Measurements from ENCODE around the gene CCDC137. TPM values are rescaled to one million over a fixed set of nuclear protein-coding genes. Genes with fewer than 3 reads are reported as not detected.

Gene CCDC137
- total and polyA plus RNA-seq, 4 donors, result 3.9 to 25.9 (median 16.5) TPM

DNA sequence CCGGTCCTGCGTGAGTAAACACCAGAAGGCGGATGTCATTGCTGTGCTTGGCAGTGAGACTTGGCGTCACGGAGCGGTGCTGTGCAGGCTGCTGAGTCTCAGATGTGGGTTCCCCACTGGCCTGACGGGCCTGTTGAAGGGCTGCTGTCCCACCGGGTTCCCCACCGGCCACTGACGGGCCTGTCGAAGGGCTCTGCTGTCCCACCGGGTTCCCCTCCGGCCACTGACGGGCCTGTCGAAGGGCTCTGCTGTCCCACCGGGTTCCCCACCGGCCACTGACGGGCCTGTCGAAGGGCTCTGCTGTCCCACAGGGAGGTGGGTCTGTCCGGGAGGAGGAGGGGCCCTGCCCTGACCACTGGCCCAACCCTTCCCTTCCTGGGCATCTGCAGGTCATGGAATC is 20.1 kb downstream of the CCDC137 start:
- peaks cover 72% of the 10 kb centered on the region for H3K36me3 ChIP-seq (ENCODE audit: control insufficient read depth, insufficient read depth, low read length)
- no peak for DNase-seq (ENCODE audit: low read depth in 4 of 6, low spot score in 6 of 6)
- H3K4me3 ChIP-seq (ENCODE audit: low read depth, low read length), result no peak overlapping the region
- WGBS (ENCODE audit: insufficient coverage), result 95% methylated on average over 20 of the region's 20 CpGs
- H3K9me3 ChIP-seq (ENCODE audit: control insufficient read depth, insufficient read depth, low read length), result no peaks in the 10 kb centered on the region
- H3K27me3 ChIP-seq (ENCODE audit: control insufficient read depth, insufficient read depth, low read length), result no peaks in the 10 kb centered on the region
- H3K4me1 ChIP-seq (ENCODE audit: control insufficient read depth, insufficient read depth, low read length), result peaks cover 34% of the 10 kb centered on the region
- H3K27ac ChIP-seq (ENCODE audit: low read depth, low read length), result no peak overlapping the region

DNA sequence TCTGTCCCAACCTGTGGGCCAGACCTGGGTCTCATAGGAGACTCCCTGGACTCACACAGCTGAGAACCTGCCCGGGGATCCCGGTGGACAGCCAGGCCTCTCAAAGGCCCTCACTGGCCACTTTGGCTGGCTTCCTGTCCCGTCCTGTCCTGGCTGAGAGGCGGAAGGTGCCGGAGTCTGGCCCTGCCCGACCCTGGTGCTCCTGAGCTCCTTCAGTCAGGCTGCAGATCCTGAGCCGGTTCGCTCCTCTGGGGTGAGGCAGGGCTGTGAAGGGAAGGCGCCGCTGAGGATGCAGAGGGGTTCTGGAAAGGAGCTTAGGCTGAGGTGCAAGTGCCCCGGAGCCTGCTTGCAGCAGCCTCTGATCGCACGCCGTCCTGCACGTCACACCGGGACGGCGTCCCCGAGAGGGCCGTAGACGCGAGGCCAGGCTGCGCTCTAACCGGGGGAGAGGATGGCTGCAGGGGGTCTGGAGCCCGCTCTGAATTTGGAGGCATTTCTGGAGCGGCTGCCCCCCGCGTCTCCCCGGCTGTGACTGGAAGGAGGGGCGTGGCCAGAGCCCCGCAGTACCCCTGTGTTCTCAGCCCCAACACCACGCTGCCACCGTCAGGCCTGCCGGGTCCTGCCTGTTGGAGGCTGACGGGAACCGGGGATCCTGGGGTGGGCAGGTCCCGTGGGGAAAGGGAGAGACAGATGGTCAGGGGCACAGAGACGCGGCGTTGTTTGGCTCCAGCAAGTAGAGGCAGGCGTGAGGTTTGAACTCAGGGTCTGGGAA is 21.4 kb downstream of the CCDC137 start:
- no peaks in the 10 kb centered on the region for H3K9me3 ChIP-seq (ENCODE audit: control insufficient read depth, insufficient read depth, low read length)
- H3K4me3 ChIP-seq (ENCODE audit: low read depth, low read length), result no peak overlapping the region
- peaks cover 20% of the 10 kb centered on the region for H3K4me1 ChIP-seq (ENCODE audit: control insufficient read depth, insufficient read depth, low read length)
- WGBS (ENCODE audit: insufficient coverage), result 93% methylated on average over 41 of the region's 41 CpGs
- no peaks in the 10 kb centered on the region for H3K27me3 ChIP-seq (ENCODE audit: control insufficient read depth, insufficient read depth, low read length)
- no peak for DNase-seq (ENCODE audit: low read depth in 4 of 6, low spot score in 6 of 6)
- H3K36me3 ChIP-seq (ENCODE audit: control insufficient read depth, insufficient read depth, low read length), result peaks cover 80% of the 10 kb centered on the region
- H3K27ac ChIP-seq (ENCODE audit: low read depth, low read length), result no peak overlapping the region

DNA sequence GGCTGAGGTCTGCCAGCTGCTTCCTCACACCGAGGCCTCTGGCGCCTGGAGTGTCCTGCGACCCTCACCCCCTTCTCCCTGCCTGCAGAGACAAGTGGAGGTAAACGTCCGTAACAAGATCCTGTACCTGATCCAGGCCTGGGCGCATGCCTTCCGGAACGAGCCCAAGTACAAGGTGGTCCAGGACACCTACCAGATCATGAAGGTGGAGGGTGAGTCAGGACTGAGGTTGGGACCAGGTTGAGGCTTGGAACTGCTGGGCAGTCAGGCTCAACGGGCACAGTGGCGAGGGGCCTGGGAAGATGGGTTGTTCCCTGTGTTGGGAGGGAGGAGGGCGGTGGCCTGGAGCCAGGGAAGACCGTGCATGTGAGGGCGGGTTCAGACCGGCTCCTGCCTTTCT is 22.1 kb downstream of the CCDC137 start:
- Histone ChIP-seq H3K27me3 (ENCODE audit: control insufficient read depth, insufficient read depth, low read length) (no peaks in the 10 kb centered on the region), H3K9me3 (ENCODE audit: control insufficient read depth, insufficient read depth, low read length) (no peaks in the 10 kb centered on the region), H3K27ac (ENCODE audit: low read depth, low read length) (no peak overlapping the region), H3K4me3 (ENCODE audit: low read depth, low read length) (no peak overlapping the region), H3K4me1 (ENCODE audit: control insufficient read depth, insufficient read depth, low read length) (peaks cover 18% of the 10 kb centered on the region), H3K36me3 (ENCODE audit: control insufficient read depth, insufficient read depth, low read length) (peaks cover 86% of the 10 kb centered on the region)
- 95% methylated on average over 14 of the region's 14 CpGs for WGBS (ENCODE audit: insufficient coverage)
- no peak for DNase-seq (ENCODE audit: low read depth in 4 of 6, low spot score in 6 of 6)

DNA sequence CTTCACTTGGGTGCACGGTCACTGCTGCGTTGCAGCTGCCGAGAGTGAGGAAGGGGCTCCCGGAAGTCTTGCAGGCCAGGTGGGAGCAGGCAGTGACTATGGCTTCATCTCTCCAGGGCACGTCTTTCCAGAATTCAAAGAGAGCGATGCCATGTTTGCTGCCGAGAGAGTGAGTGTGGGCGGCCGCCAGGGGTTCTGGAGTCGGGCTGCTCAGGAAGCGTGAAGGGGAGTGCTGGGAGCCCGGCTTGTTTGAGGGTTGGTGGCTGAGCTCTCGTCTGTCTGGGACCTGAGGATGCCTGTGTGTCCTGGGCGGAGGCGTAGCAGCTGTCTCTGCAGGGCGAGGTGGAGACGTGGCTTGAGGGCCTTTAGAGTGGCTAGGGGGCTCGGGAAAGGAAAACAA is 23.5 kb downstream of the CCDC137 start:
- Histone ChIP-seq H3K9me3 (ENCODE audit: control insufficient read depth, insufficient read depth, low read length) (no peaks in the 10 kb centered on the region), H3K4me3 (ENCODE audit: low read depth, low read length) (no peak overlapping the region), H3K27me3 (ENCODE audit: control insufficient read depth, insufficient read depth, low read length) (no peaks in the 10 kb centered on the region), H3K4me1 (ENCODE audit: control insufficient read depth, insufficient read depth, low read length) (peaks cover 9% of the 10 kb centered on the region), H3K36me3 (ENCODE audit: control insufficient read depth, insufficient read depth, low read length) (peaks cover 100% of the 10 kb centered on the region), H3K27ac (ENCODE audit: low read depth, low read length) (no peak overlapping the region)
- DNase-seq (ENCODE audit: low read depth in 4 of 6, low spot score in 6 of 6), result no peak
- 92% methylated on average over 18 of the region's 18 CpGs for WGBS (ENCODE audit: insufficient coverage)

DNA sequence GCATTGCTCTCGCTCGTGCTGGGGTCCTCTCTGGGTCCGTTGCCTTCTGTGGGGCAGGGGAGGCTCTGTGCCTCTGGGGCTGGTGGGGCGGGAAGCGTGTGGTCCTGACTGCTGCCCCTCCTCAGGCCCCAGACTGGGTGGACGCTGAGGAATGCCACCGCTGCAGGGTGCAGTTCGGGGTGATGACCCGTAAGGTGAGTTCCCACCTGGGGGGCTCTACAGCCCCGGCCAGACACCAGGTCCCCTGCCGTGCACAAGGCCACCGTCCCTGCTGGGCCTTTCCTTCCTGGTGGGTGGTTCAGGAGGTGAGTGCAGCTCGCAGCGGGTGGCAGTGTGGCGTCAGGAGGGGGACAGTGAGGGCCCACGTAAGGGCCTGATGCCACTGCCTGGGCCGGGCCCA is 24.0 kb downstream of the CCDC137 start:
- WGBS (ENCODE audit: insufficient coverage), result 86% methylated on average over 14 of the region's 17 CpGs
- no peak overlapping the region for H3K4me3 ChIP-seq (ENCODE audit: low read depth, low read length)
- peaks cover 4% of the 10 kb centered on the region for H3K4me1 ChIP-seq (ENCODE audit: control insufficient read depth, insufficient read depth, low read length)
- no peak overlapping the region for H3K27ac ChIP-seq (ENCODE audit: low read depth, low read length)
- H3K9me3 ChIP-seq (ENCODE audit: control insufficient read depth, insufficient read depth, low read length), result no peaks in the 10 kb centered on the region
- H3K36me3 ChIP-seq (ENCODE audit: control insufficient read depth, insufficient read depth, low read length), result peaks cover 100% of the 10 kb centered on the region
- no peak for DNase-seq (ENCODE audit: low read depth in 4 of 6, low spot score in 6 of 6)
- H3K27me3 ChIP-seq (ENCODE audit: control insufficient read depth, insufficient read depth, low read length), result no peaks in the 10 kb centered on the region

DNA sequence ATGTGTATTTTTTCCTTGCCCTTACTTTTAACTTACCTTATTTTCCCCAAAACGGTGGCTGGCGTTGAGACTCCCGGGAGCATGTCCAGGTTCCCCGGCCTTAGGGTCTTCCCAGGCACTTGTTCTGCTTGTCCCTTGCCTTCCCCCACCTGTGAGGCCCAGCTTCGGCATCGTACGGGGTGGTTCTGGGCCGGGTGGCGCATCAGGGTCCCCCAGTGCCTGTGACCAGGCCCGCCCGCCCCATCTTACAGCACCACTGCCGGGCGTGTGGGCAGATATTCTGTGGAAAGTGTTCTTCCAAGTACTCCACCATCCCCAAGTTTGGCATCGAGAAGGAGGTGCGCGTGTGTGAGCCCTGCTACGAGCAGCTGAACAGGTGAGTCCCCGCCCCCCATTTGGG is 24.7 kb downstream of the CCDC137 start:
- no peaks in the 10 kb centered on the region for H3K4me1 ChIP-seq (ENCODE audit: control insufficient read depth, insufficient read depth, low read length)
- 96% methylated on average over 13 of the region's 18 CpGs for WGBS (ENCODE audit: insufficient coverage)
- H3K27me3 ChIP-seq (ENCODE audit: control insufficient read depth, insufficient read depth, low read length), result no peaks in the 10 kb centered on the region
- H3K4me3 ChIP-seq (ENCODE audit: low read depth, low read length), result no peak overlapping the region
- no peak overlapping the region for H3K27ac ChIP-seq (ENCODE audit: low read depth, low read length)
- no peaks in the 10 kb centered on the region for H3K9me3 ChIP-seq (ENCODE audit: control insufficient read depth, insufficient read depth, low read length)
- H3K36me3 ChIP-seq (ENCODE audit: control insufficient read depth, insufficient read depth, low read length), result peaks cover 100% of the 10 kb centered on the region
- DNase-seq (ENCODE audit: low read depth in 4 of 6, low spot score in 6 of 6), result no peak

DNA sequence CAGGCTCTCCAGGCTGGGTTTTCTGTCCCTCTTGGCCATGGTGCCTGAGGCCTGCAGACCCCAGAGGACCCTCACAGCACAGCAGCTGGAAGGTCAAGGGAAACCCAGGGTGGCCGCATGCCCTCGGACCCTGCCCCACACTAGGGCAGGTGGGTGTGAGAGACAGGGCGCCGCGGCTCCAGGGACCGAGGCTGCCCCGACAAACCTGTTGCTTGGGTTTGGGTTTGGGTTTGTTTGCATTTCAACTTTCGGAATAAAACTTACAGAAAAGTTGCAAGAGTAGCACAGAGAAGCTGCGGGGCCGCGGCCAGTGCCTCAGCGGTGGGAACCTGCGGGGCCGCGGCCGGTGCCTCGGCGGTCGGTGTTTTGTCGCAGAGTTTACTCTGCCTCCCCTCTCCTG is 25.1 kb downstream of the CCDC137 start:
- H3K27ac ChIP-seq (ENCODE audit: low read depth, low read length), result no peak overlapping the region
- no peaks in the 10 kb centered on the region for H3K27me3 ChIP-seq (ENCODE audit: control insufficient read depth, insufficient read depth, low read length)
- H3K9me3 ChIP-seq (ENCODE audit: control insufficient read depth, insufficient read depth, low read length), result no peaks in the 10 kb centered on the region
- H3K4me3 ChIP-seq (ENCODE audit: low read depth, low read length), result no peak overlapping the region
- DNase-seq (ENCODE audit: low read depth in 4 of 6, low spot score in 6 of 6), result no peak
- 98% methylated on average over 20 of the region's 20 CpGs for WGBS (ENCODE audit: insufficient coverage)
- no peaks in the 10 kb centered on the region for H3K4me1 ChIP-seq (ENCODE audit: control insufficient read depth, insufficient read depth, low read length)
- H3K36me3 ChIP-seq (ENCODE audit: control insufficient read depth, insufficient read depth, low read length), result peaks cover 100% of the 10 kb centered on the region

DNA sequence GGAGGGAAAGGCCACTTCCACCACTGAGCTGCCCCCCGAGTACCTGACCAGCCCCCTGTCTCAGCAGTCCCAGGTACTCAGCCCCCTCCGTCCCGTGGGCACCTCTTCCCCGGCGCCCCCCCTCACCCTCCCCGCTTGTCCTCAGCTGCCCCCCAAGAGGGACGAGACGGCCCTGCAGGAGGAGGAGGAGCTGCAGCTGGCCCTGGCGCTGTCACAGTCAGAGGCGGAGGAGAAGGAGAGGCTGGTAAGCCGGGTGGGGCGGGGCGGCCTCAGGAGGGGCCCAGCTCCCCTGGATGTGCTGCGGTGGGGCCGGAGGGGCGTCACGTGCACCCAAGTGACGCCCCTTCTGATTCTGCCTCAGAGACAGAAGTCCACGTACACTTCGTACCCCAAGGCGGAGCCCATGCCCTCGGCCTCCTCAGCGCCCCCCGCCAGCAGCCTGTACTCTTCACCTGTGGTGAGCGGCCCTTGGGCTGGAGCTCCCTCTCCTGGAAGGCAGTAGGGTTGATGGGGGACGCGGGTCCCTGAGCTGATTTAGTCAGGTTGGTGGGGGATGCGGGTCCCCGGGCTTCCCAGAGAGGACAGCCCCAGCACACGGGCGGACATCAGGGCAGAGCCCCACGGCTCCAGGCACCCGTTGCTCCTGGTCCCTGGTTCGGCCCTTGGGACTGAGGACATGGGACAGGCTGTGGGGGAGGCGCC is 27.1 kb downstream of the CCDC137 start:
- H3K4me3 ChIP-seq (ENCODE audit: low read depth, low read length), result no peak overlapping the region
- H3K36me3 ChIP-seq (ENCODE audit: control insufficient read depth, insufficient read depth, low read length), result peaks cover 98% of the 10 kb centered on the region
- H3K27ac ChIP-seq (ENCODE audit: low read depth, low read length), result no peak overlapping the region
- H3K27me3 ChIP-seq (ENCODE audit: control insufficient read depth, insufficient read depth, low read length), result no peaks in the 10 kb centered on the region
- no peaks in the 10 kb centered on the region for H3K9me3 ChIP-seq (ENCODE audit: control insufficient read depth, insufficient read depth, low read length)
- no peaks in the 10 kb centered on the region for H3K4me1 ChIP-seq (ENCODE audit: control insufficient read depth, insufficient read depth, low read length)
- no peak for DNase-seq (ENCODE audit: low read depth in 4 of 6, low spot score in 6 of 6)
- WGBS (ENCODE audit: insufficient coverage), result 88% methylated on average over 27 of the region's 35 CpGs

DNA sequence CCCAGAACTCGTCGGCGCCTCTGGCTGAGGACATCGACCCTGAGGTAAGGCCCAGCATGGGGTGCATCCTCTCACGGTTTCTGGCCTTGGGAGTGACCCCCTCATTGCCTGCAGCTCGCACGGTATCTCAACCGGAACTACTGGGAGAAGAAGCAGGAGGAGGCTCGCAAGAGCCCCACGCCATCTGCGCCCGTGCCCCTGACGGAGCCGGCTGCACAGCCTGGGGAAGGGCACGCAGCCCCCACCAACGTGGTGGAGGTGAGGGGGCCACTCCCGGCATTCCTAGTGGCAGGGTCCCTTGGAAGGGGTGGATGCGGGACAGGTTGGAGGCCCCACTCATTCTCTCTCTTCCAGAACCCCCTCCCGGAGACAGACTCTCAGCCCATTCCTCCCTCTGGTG is 28.3 kb downstream of the CCDC137 start:
- Histone ChIP-seq H3K4me3 (ENCODE audit: low read depth, low read length) (no peak overlapping the region), H3K27ac (ENCODE audit: low read depth, low read length) (no peak overlapping the region), H3K36me3 (ENCODE audit: control insufficient read depth, insufficient read depth, low read length) (peaks cover 93% of the 10 kb centered on the region), H3K27me3 (ENCODE audit: control insufficient read depth, insufficient read depth, low read length) (no peaks in the 10 kb centered on the region), H3K4me1 (ENCODE audit: control insufficient read depth, insufficient read depth, low read length) (no peaks in the 10 kb centered on the region), H3K9me3 (ENCODE audit: control insufficient read depth, insufficient read depth, low read length) (no peaks in the 10 kb centered on the region)
- no peak for DNase-seq (ENCODE audit: low read depth in 4 of 6, low spot score in 6 of 6)
- 91% methylated on average over 14 of the region's 19 CpGs for WGBS (ENCODE audit: insufficient coverage)

DNA sequence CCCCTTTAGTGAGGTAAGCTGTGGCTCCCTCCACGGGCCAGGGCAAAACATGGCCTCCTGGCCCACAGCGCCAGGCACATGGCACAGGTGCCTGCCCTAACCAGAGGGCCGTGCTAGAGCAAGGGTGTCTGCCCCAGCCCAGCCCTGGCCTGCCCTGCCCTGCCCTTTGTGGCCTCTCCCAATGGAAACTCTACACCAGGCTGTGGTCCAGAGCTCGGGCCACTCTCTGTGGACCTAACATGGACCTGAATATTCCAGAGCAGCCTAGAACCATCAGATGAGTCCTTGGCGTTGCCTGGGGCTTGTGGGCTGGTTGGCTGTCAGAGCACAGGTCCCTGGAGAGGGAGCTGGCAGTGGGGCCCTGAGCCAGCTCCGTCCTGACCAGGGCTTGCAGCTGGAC is 28.7 kb downstream of the CCDC137 start:
- no peaks in the 10 kb centered on the region for H3K9me3 ChIP-seq (ENCODE audit: control insufficient read depth, insufficient read depth, low read length)
- no peak overlapping the region for H3K4me3 ChIP-seq (ENCODE audit: low read depth, low read length)
- no peaks in the 10 kb centered on the region for H3K27me3 ChIP-seq (ENCODE audit: control insufficient read depth, insufficient read depth, low read length)
- peaks cover 92% of the 10 kb centered on the region for H3K36me3 ChIP-seq (ENCODE audit: control insufficient read depth, insufficient read depth, low read length)
- no peaks in the 10 kb centered on the region for H3K4me1 ChIP-seq (ENCODE audit: control insufficient read depth, insufficient read depth, low read length)
- DNase-seq (ENCODE audit: low read depth in 4 of 6, low spot score in 6 of 6), result no peak
- WGBS (ENCODE audit: insufficient coverage), result 93% methylated on average over 6 of the region's 6 CpGs
- H3K27ac ChIP-seq (ENCODE audit: low read depth, low read length), result no peak overlapping the region

All from spinal cord (tissue), 10 donors.